GM23338 (cell line): ENCODE data around the gene EED.

Experiments
- CTCF ChIP-seq, 2 experiments: fragments of 200-600 bp in 1 of 2; sonication (generic) in 1 of 2; conservative IDR thresholded peaks; 2 replicates each; pipeline versions ENCODE4 v1.5.1 to v1.6.1; 2016 to 2017; ENCODE audit warnings: antibody characterized with exemption in 2 of 2, low read depth in 2 of 2, mild to moderate bottlenecking in 2 of 2, moderate library complexity in 1 of 2
- EZH2 ChIP-seq: fragments of 200-600 bp; sonication (generic); IDR thresholded peaks from one replicate; pipeline ENCODE4 v1.8.0; 2017; ENCODE audit warnings: antibody characterized with exemption, mild to moderate bottlenecking, low read depth; ENCODE audit not compliant: unreplicated experiment
- JUNB ChIP-seq: IDR thresholded peaks from one replicate; pipeline ENCODE4 v1.6.1; 2016; ENCODE audit warnings: antibody characterized with exemption; ENCODE audit not compliant: unreplicated experiment

GRCh38 chr11:86228269-86229038, 16.1 kb upstream of the EED start:
- TF ChIP-seq CTCF (conservative IDR thresholded peaks at IDR 0.05; ENCODE audit: low read depth in 2 of 2) (no peak), EZH2 (no peak), JUNB (no peak)
